GM12874 (cell line): Measurements from ENCODE around the gene STOML1.

ENCODE experiments used
- TF ChIP-seq, protein P1 (sequence below): IDR thresholded peaks from 2 replicates; pipeline ENCODE4 v1.5.1; 2011; ENCODE audit warnings: low read depth, mild to moderate bottlenecking, control low read depth, low read length, moderate library complexity; ENCODE audit not compliant: insufficient read depth

STOML1 gene

DNA sequence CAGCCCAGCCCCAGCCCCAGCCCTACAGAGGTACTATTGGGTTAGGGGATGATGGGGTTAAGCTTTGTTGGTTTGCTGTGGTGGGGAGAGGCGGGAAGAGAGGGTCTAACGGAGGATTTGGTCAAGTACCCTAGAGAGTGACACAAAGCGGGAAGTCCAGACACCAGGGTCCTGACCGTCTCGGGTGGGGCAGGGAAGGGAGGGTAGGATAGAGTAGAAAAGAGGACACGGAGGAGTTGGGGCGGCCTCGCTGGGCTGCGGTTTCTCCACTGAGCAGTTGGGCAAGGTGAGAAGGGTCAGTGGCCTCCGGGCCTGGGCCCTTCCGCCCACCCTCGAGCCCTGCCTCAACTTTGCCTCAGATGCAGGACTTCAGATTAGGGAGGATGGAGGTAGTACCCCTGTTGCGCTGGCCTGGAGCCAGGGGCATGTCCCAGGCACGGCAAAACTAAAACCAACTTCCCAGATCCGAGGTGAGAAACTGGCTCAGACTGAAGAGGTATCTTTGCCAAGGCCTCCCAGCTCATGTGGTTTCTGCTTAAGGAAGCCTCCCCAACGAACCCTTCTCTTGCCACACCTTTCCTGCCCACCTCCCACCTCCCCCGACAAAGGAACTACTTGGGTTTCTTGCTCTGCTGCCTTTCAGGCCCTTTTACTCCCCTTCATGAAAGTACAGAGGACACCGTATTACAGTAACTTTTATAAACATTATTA is 3.0 kb upstream of the STOML1 start:
- TF ChIP-seq, protein P1, sequence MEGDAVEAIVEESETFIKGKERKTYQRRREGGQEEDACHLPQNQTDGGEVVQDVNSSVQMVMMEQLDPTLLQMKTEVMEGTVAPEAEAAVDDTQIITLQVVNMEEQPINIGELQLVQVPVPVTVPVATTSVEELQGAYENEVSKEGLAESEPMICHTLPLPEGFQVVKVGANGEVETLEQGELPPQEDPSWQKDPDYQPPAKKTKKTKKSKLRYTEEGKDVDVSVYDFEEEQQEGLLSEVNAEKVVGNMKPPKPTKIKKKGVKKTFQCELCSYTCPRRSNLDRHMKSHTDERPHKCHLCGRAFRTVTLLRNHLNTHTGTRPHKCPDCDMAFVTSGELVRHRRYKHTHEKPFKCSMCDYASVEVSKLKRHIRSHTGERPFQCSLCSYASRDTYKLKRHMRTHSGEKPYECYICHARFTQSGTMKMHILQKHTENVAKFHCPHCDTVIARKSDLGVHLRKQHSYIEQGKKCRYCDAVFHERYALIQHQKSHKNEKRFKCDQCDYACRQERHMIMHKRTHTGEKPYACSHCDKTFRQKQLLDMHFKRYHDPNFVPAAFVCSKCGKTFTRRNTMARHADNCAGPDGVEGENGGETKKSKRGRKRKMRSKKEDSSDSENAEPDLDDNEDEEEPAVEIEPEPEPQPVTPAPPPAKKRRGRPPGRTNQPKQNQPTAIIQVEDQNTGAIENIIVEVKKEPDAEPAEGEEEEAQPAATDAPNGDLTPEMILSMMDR: no peak

DNA sequence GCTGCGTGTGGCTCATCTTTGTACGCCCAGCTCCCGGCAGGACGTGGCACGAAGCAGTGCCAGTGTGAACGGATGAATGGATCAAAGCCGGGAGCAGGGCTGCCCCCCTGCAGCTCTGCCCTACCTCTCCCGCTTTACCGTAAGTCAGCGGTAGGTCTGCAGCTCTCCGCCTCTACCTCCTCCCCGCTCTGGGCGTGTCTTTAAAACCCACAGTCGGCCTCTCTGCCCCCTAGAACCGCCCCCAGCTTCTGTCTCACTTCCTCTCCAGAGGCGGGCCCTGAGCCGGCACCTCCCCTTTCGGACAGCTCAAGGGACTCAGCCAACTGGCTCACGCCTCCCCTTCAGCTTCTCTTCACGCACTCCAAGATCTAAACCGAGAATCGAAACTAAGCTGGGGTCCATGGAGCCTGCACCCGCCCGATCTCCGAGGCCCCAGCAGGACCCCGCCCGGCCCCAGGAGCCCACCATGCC is 2.4 kb upstream of the STOML1 start, which contains the start of gene PML:
Gene PML (plus strand): TSS at position 304 of the 471 bp plus-strand sequence. CDS start 97 bp downstream, at position 401.
- TF ChIP-seq, protein P1: no peak

- TF ChIP-seq, protein P1: no peak
Measured at GRCh38 chr15:73993211-73993994, 1.3 kb upstream of the STOML1 start.

GRCh38 chr15:73992594-73992898 is 451 bp upstream of the STOML1 start:
- TF ChIP-seq, protein P1: no peak

DNA sequence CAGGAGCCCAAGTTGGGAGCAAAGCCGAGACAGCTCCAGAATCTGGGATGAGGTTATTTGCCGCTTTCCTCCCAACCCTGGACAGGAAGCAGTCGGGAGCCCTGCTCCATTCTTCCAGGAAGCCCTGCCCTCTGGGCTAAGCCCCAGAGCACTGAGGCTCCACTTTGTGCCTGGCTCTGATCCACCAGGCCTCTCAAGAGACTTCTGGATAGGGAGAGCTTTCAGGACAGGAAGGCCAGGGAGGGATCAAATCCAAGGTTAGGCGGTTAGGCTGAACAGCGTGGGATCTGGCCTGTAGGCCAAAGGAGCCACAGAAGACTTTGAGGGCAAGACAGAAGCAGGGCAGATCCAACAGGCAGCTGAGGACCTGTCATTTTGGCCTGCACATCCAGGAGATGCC is 835 bp downstream of the STOML1 start:
- TF ChIP-seq, protein P1: no peak

GRCh38 chr15:73990250-73991005 is 1.7 kb downstream of the STOML1 start:
- TF ChIP-seq, protein P1: no peak
